ENCODE data around the gene SARNP. TPM values are rescaled to one million over a fixed set of nuclear protein-coding genes. Genes with fewer than 3 reads are reported as not detected.

The SARNP gene
- total and polyA plus RNA-seq, 9 of the 15 experiments (the other 6 are each of a cell fraction or from before 2014, with no cell fraction given), result 70.1 to 400 (median 198) TPM

GRCh38 chr12:55817345-55818139, at the start of gene SARNP, which contains the start of gene ORMDL2 (continued):
- TF ChIP-seq, protein P1, sequence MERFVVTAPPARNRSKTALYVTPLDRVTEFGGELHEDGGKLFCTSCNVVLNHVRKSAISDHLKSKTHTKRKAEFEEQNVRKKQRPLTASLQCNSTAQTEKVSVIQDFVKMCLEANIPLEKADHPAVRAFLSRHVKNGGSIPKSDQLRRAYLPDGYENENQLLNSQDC (CRISPR knock-in tag; IDR thresholded peaks at IDR 0.05), result peak; percentile 64; the same call in 1 of the 2 replicates
- peak; percentile 100 for TF ChIP-seq NFRKB (IDR thresholded peaks at IDR 0.05; ENCODE audit: low read depth)
- no peak for TF ChIP-seq FIP1L1 (IDR thresholded peaks at IDR 0.05; ENCODE audit: low read depth, low read length, poor library complexity, severe bottlenecking)
- TF ChIP-seq, protein P2, sequence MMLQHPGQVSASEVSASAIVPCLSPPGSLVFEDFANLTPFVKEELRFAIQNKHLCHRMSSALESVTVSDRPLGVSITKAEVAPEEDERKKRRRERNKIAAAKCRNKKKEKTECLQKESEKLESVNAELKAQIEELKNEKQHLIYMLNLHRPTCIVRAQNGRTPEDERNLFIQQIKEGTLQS (IDR thresholded peaks at IDR 0.05), result peak; percentile 46
- TF ChIP-seq, protein P2 (CRISPR knock-in tag; conservative IDR thresholded peaks at IDR 0.05), result peak; percentile 51; the same call in 1 of the 2 replicates
- TF ChIP-seq SUPT5H (IDR thresholded peaks at IDR 0.05), result peak; percentile 93
- no peak for TF ChIP-seq ZNF644 (tag; IDR thresholded peaks at IDR 0.05; ENCODE audit: low read depth)
- TF ChIP-seq TRIM24 (IDR thresholded peaks at IDR 0.05), result no peak
- no peak for TF ChIP-seq SETDB1 (IDR thresholded peaks at IDR 0.05; ENCODE audit: low read length)
- no peak for TF ChIP-seq ZNF175 (CRISPR knock-in tag; IDR thresholded peaks at IDR 0.05; ENCODE audit: low read depth)
- TF ChIP-seq ZBTB7A (IDR thresholded peaks at IDR 0.05; ENCODE audit: borderline replicate concordance, control insufficient read depth, low read depth, low read length), result no peak
- no peak for TF ChIP-seq GATA2 (CRISPR knock-in tag; IDR thresholded peaks at IDR 0.05)
- no peak for TF ChIP-seq ZNF174 (CRISPR knock-in tag; IDR thresholded peaks at IDR 0.05)
- TF ChIP-seq CBFA2T2 (conservative IDR thresholded peaks at IDR 0.05), result no peak
- no peak for TF ChIP-seq ZNF584 (CRISPR knock-in tag; IDR thresholded peaks at IDR 0.05; ENCODE audit: low read depth)
- no peak for TF ChIP-seq NFE2 (IDR thresholded peaks at IDR 0.05; ENCODE audit: low read depth)
- no peak for TF ChIP-seq PCBP1 (IDR thresholded peaks at IDR 0.05; ENCODE audit: low read depth, low read length, poor library complexity, severe bottlenecking)
- TF ChIP-seq E2F3 (CRISPR knock-in tag; IDR thresholded peaks at IDR 0.05), result peak; percentile 48; the same call in 1 of the 2 replicates
- TF ChIP-seq SFPQ (IDR thresholded peaks at IDR 0.05; ENCODE audit: low read depth, low read length), result no peak
- TF ChIP-seq HLTF (IDR thresholded peaks at IDR 0.05), result peak; percentile 87; the same call in 1 of the 2 replicates
- no peak; the same call in 1 of the 2 replicates for TF ChIP-seq DPF2 (IDR thresholded peaks at IDR 0.05)
- no peak for TF ChIP-seq L3MBTL2 (IDR thresholded peaks at IDR 0.05)
- TF ChIP-seq MAZ (CRISPR knock-in tag; conservative IDR thresholded peaks at IDR 0.05 in 1 of 2, IDR thresholded peaks at IDR 0.05 in 1 of 2), result peak; percentile 99 to 100
- no peak for TF ChIP-seq RBM14 (IDR thresholded peaks at IDR 0.05; ENCODE audit: borderline replicate concordance, insufficient read depth, low read depth, low read length)

All from K562 (cell line).